Hepatocyte (in vitro differentiated cells): ENCODE results near the gene NKD1. TPM values are rescaled to one million over a fixed set of nuclear protein-coding genes. Genes with fewer than 3 reads are reported as not detected.
A peak's percentile ranks its signal among the peaks of the same experiment; 100 is the strongest.
"Not testable (repeated sequence)": the region's sequence is repeated elsewhere in the genome, so short reads cannot be mapped to it uniquely, and the experiment has no call there.

Source experiments
- DNase-seq: peaks from one replicate; pipeline ENCODE4 v3.0.0-alpha.2; 2016; ENCODE audit warnings: low spot score
- H2AFZ ChIP-seq: fragments of 200-600 bp; sonication (generic); 2 replicates; pipeline ENCODE4 v1.6.0; 2016; ENCODE audit warnings: antibody characterized with exemption, mild to moderate bottlenecking
- H3K27ac ChIP-seq: fragments of 200-600 bp; sonication (generic); 2 replicates; pipeline ENCODE4 v1.5.1; 2016; ENCODE audit warnings: mild to moderate bottlenecking
- H3K27me3 ChIP-seq: fragments of 200-600 bp; sonication (generic); 2 replicates; pipeline ENCODE4 v1.6.1; 2016
- H3K36me3 ChIP-seq: fragments of 200-600 bp; sonication (generic); replicated peaks from 2 replicates; pipeline ENCODE4 v1.5.1; 2016; ENCODE audit warnings: low read depth; ENCODE audit not compliant: insufficient read depth
- H3K4me1 ChIP-seq: fragments of 200-600 bp; sonication (generic); 2 replicates; pipeline ENCODE4 v1.5.1; 2016; ENCODE audit warnings: mild to moderate bottlenecking, moderate library complexity; ENCODE audit not compliant: insufficient read depth
- H3K4me2 ChIP-seq: fragments of 200-600 bp; sonication (generic); 2 replicates; pipeline ENCODE4 v1.6.0; 2016
- H3K4me3 ChIP-seq: fragments of 200-600 bp; sonication (generic); 2 replicates; pipeline ENCODE4 v1.5.1; 2016; ENCODE audit warnings: mild to moderate bottlenecking
- H3K79me2 ChIP-seq: fragments of 200-600 bp; sonication (generic); 2 replicates; pipeline ENCODE4 v1.6.0; 2017; ENCODE audit warnings: mild to moderate bottlenecking
- H3K9me2 ChIP-seq: fragments of 200-600 bp; sonication (generic); replicated peaks from 2 replicates; pipeline ENCODE4 v1.6.0; 2017; ENCODE audit warnings: mild to moderate bottlenecking; ENCODE audit not compliant: insufficient read depth
- H3K9me3 ChIP-seq: fragments of 200-600 bp; sonication (generic); 2 replicates; pipeline ENCODE4 v1.5.1; 2016; ENCODE audit warnings: low read depth, mild to moderate bottlenecking
- H4K20me1 ChIP-seq: fragments of 200-600 bp; sonication (generic); 2 replicates; pipeline ENCODE4 v1.6.0; 2016; ENCODE audit warnings: mild to moderate bottlenecking; ENCODE audit not compliant: insufficient read depth, poor library complexity, severe bottlenecking
- EZH2 ChIP-seq: fragments of 200-600 bp; sonication (generic); IDR thresholded peaks from 2 replicates; pipeline ENCODE4 v1.6.1; 2016; ENCODE audit warnings: antibody characterized with exemption, mild to moderate bottlenecking, borderline replicate concordance
- EZH2phosphoT487 ChIP-seq: fragments of 200-600 bp; sonication (generic); IDR thresholded peaks from one replicate; pipeline ENCODE4 v1.6.1; 2018; ENCODE audit warnings: antibody characterized with exemption, mild to moderate bottlenecking, low read depth, moderate library complexity; ENCODE audit not compliant: unreplicated experiment, severe bottlenecking
- WGBS: methylation state at CpG from one replicate; pipeline ENCODE4 v1.1.6; 2016; ENCODE audit warnings: low lambda C conversion rate; ENCODE audit errors: missing lambda C conversion rate; 5-methylcytosine and 5-hydroxymethylcytosine counted together
- polyA plus RNA-seq: library from polyadenylated mRNA; unstranded; fragments of >200 nt; fragmentation: Nextera tagmentation; extraction: Ambion mirVana; gene quantifications from 2 replicates; pipeline ENCODE4 v1.2.1, GENCODE V29; 2016
- total RNA-seq: library from RNA; depleted of rRNA; stranded (reverse); fragments of >200 nt; gene quantifications from 2 replicates; pipeline ENCODE4 v1.2.3, GENCODE V29; 2014
- TF ChIP-seq, protein P1 (sequence below): fragments of 200-600 bp; sonication (generic); IDR thresholded peaks from 2 replicates; pipeline ENCODE4 v1.5.1; 2016; ENCODE audit warnings: antibody characterized with exemption, mild to moderate bottlenecking; ENCODE audit not compliant: poor library complexity

NKD1 gene
- total and polyA plus RNA-seq, 2 experiments from 2014 or later = 5.9 to 26.3 TPM

DNA sequence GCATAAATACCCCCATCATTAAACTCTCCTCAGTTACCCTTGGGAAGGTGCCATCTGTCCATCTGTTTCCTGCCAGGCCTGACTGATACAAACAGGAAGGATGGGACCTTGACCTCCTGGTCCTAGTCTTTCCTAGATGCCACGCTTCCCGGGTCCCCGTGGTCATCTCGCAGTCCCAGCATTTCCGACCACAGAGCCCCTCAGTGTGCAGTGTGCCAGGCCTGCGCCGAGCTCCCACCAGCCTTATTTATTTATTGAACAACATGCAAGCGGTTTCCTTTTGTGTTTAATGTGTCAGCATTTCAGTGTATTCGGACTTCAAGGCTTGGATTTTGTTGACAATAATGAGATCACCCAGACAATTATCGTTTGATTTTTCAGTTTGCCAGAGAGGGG lies 45.6 kb upstream of the NKD1 start:
- 56% methylated on average over 10 of the region's 10 CpGs for WGBS

GRCh38 chr16:50503868-50504531 lies 44.2 kb upstream of the NKD1 start:
- WGBS = 88% methylated on average over 8 of the region's 8 CpGs
- H3K27me3 ChIP-seq = not testable (repeated sequence)

More for the DNA sequence above, 45.6 kb upstream of the NKD1 start:
- no peak for DNase-seq
- TF ChIP-seq EZH2 = no peak
- TF ChIP-seq EZH2phosphoT487 = no peak
- TF ChIP-seq, protein P1, sequence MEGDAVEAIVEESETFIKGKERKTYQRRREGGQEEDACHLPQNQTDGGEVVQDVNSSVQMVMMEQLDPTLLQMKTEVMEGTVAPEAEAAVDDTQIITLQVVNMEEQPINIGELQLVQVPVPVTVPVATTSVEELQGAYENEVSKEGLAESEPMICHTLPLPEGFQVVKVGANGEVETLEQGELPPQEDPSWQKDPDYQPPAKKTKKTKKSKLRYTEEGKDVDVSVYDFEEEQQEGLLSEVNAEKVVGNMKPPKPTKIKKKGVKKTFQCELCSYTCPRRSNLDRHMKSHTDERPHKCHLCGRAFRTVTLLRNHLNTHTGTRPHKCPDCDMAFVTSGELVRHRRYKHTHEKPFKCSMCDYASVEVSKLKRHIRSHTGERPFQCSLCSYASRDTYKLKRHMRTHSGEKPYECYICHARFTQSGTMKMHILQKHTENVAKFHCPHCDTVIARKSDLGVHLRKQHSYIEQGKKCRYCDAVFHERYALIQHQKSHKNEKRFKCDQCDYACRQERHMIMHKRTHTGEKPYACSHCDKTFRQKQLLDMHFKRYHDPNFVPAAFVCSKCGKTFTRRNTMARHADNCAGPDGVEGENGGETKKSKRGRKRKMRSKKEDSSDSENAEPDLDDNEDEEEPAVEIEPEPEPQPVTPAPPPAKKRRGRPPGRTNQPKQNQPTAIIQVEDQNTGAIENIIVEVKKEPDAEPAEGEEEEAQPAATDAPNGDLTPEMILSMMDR = no peak
- Histone ChIP-seq H3K4me1 (peaks cover 5% of the 10 kb centered on the region), H2AFZ (no peak overlapping the region), H3K36me3 (no peaks in the 10 kb centered on the region), H3K9me2 (no peaks in the 10 kb centered on the region), H3K27ac (no peak overlapping the region), H3K4me2 (no peak overlapping the region), H3K79me2 (no peaks in the 10 kb centered on the region), H3K27me3 (no peaks in the 10 kb centered on the region), H3K4me3 (no peak overlapping the region), H3K9me3 (no peaks in the 10 kb centered on the region), H4K20me1 (no peaks in the 10 kb centered on the region)

DNA sequence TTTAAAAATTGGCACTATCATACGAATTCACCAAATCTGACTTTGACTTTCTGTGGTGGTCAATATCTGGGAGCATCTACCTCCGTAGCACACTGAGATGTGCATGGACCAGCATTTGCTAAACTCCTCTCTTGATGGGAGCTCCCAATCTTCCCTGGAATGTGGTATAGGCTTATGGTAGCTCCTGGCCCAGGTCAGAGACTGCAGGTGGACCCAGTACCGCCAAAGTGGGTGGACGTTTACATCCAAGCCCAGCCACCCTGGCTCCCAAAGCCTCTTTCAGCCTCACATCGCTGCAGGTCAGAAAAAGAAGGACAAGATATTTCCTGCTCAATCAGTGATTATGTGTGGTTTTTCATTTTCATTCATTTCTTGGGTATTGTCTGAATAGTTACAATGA lies 43.1 kb upstream of the NKD1 start:
- Histone ChIP-seq H3K9me3 (no peaks in the 10 kb centered on the region), H3K9me2 (no peaks in the 10 kb centered on the region), H3K79me2 (no peaks in the 10 kb centered on the region), H3K4me1 (peaks cover 5% of the 10 kb centered on the region), H3K27ac (no peak overlapping the region), H3K27me3 (no peaks in the 10 kb centered on the region), H3K4me3 (no peak overlapping the region), H3K36me3 (peaks cover 4% of the 10 kb centered on the region), H2AFZ (no peak overlapping the region), H4K20me1 (no peaks in the 10 kb centered on the region), H3K4me2 (no peak overlapping the region)
- DNase-seq = no peak
- TF ChIP-seq, protein P1 = no peak
- TF ChIP-seq EZH2phosphoT487 = no peak
- no peak for TF ChIP-seq EZH2
- WGBS = 89% methylated on average over 5 of the region's 5 CpGs

More at GRCh38 chr16:50503868-50504531, 44.2 kb upstream of the NKD1 start:
- not testable (repeated sequence) for H3K27ac ChIP-seq, H3K4me3 ChIP-seq, H3K9me2 ChIP-seq, DNase-seq, H4K20me1 ChIP-seq, H3K9me3 ChIP-seq, H3K79me2 ChIP-seq, H3K4me1 ChIP-seq, H3K4me2 ChIP-seq, H3K36me3 ChIP-seq, H2AFZ ChIP-seq

GRCh38 chr16:50505714-50506542 lies 42.3 kb upstream of the NKD1 start:
- no peaks in the 10 kb centered on the region for H4K20me1 ChIP-seq
- H3K9me2 ChIP-seq = no peaks in the 10 kb centered on the region
- H2AFZ ChIP-seq = no peak overlapping the region
- no peaks in the 10 kb centered on the region for H3K79me2 ChIP-seq
- H3K27ac ChIP-seq = no peak overlapping the region
- H3K9me3 ChIP-seq = no peaks in the 10 kb centered on the region
- no peak overlapping the region for H3K4me2 ChIP-seq
- no peak overlapping the region for H3K4me3 ChIP-seq
- no peaks in the 10 kb centered on the region for H3K27me3 ChIP-seq
- TF ChIP-seq, protein P1 = no peak
- no peak for TF ChIP-seq EZH2phosphoT487
- no peak for TF ChIP-seq EZH2
- peaks cover 4% of the 10 kb centered on the region for H3K36me3 ChIP-seq
- 46% methylated on average over 13 of the region's 13 CpGs for WGBS
- H3K4me1 ChIP-seq = peaks cover 5% of the 10 kb centered on the region
- peak; percentile 57 for DNase-seq
